Activated CD8-positive, alpha-beta memory T cell treated with anti-CD3 and anti-CD28 coated beads, Interleukin-2, amount 50 U/mL, for 1 hour (primary cell): ENCODE results near the gene KIF25.

Experiments
- DNase-seq: peaks from one replicate; pipeline ENCODE4 v3.0.0-alpha.2; 2020; ENCODE audit errors: extremely low read depth

Gene KIF25

GRCh38 chr6:168049706-168050224, 52.3 kb downstream of the KIF25 start:
- no peak for DNase-seq

GRCh38 chr6:168050225-168050880, 52.9 kb downstream of the KIF25 start:
- DNase-seq, result no peak

GRCh38 chr6:168050881-168051586, 53.6 kb downstream of the KIF25 start:
- DNase-seq, result no peak

GRCh38 chr6:168051648-168052047, 54.2 kb downstream of the KIF25 start:
- no peak for DNase-seq

GRCh38 chr6:168052291-168052891, 54.9 kb downstream of the KIF25 start:
- DNase-seq, result no peak

- no peak for DNase-seq
Observed at GRCh38 chr6:168053086-168053956, 55.9 kb downstream of the KIF25 start.

- DNase-seq, result no peak
Observed at GRCh38 chr6:168053957-168054471, 56.5 kb downstream of the KIF25 start.

- DNase-seq, result no peak
Observed at GRCh38 chr6:168054765-168055560, 57.5 kb downstream of the KIF25 start.

- no peak for DNase-seq
Observed at GRCh38 chr6:168055696-168056489, 58.4 kb downstream of the KIF25 start.

GRCh38 chr6:168056892-168057527, 59.5 kb downstream of the KIF25 start:
- DNase-seq, result no peak

GRCh38 chr6:168057836-168058235, 60.4 kb downstream of the KIF25 start:
- DNase-seq, result no peak

GRCh38 chr6:168058691-168059551, 61.5 kb downstream of the KIF25 start:
- DNase-seq, result no peak

GRCh38 chr6:168060521-168060931, 63.1 kb downstream of the KIF25 start:
- DNase-seq, result no peak

GRCh38 chr6:168061269-168062210, 64.1 kb downstream of the KIF25 start:
- DNase-seq, result no peak

- no peak for DNase-seq
Observed at GRCh38 chr6:168062346-168063289, 65.1 kb downstream of the KIF25 start.

- no peak for DNase-seq
Observed at GRCh38 chr6:168063431-168063830, 66.0 kb downstream of the KIF25 start.
